Gastroesophageal sphincter (tissue), 3 donors: ENCODE results near the gene VEGFA.

Experiments
- POLR2A ChIP-seq, 2 donors: fragments of 450-650 bp; IDR thresholded peaks; one replicate each; pipeline ENCODE4 v1.6.1; 2017; ENCODE audit warnings: antibody characterized with exemption in 2 of 2, mild to moderate bottlenecking in 2 of 2, moderate library complexity in 1 of 2
- TF ChIP-seq, protein P1 (sequence below), 4 experiments: fragments of 200-600 bp in 2 of 4; fragments of 450-650 bp in 2 of 4; sonication (generic) in 1 of 4; IDR thresholded peaks; one replicate each; pipeline ENCODE4 v1.5.1; 2017 to 2019; ENCODE audit warnings: antibody characterized with exemption in 4 of 4, mild to moderate bottlenecking in 2 of 4, moderate library complexity in 2 of 4

DNA sequence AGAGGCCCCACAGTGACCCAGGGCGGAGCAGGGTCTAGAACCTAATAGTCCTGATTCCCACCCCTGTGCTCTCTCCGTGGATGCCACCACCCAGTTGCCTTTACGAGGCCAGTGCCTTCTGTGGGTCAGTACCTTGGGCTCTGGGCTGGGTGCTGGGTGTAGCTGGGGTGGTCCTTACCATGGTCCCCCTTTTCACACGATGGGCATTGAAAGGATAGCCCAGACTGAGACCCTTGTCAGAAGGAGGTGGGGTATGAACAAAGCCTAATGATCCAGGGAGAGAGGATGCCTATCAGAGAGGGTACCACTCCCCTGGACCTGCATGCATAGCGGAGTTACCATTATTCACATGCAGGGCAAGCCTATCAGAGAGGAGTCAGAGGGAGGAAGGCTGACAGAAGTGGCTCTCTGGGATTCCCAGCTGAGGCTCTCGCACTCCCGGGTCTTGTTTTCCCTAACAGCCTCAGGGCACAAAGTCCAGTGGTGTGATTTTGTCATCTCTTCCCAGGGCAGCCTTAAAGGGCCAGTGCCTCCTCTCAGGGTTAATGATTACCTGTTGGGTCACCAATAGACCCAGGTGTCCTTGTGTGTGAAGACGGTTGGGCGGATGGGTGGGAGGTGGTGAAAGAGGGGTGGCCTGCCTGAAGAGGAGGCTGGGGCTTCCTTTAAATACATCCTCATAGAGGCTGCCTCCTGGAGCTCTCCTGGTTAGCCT lies 36.2 kb downstream of the VEGFA start:
- TF ChIP-seq, protein P1, sequence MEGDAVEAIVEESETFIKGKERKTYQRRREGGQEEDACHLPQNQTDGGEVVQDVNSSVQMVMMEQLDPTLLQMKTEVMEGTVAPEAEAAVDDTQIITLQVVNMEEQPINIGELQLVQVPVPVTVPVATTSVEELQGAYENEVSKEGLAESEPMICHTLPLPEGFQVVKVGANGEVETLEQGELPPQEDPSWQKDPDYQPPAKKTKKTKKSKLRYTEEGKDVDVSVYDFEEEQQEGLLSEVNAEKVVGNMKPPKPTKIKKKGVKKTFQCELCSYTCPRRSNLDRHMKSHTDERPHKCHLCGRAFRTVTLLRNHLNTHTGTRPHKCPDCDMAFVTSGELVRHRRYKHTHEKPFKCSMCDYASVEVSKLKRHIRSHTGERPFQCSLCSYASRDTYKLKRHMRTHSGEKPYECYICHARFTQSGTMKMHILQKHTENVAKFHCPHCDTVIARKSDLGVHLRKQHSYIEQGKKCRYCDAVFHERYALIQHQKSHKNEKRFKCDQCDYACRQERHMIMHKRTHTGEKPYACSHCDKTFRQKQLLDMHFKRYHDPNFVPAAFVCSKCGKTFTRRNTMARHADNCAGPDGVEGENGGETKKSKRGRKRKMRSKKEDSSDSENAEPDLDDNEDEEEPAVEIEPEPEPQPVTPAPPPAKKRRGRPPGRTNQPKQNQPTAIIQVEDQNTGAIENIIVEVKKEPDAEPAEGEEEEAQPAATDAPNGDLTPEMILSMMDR (IDR thresholded peaks at IDR 0.05): no peak
- TF ChIP-seq POLR2A (IDR thresholded peaks at IDR 0.05): no peak
